GM21717 (cell line): ENCODE results near the gene LINC00237.

Source experiments
- ATAC-seq: cut with Tn5 transposase; IDR thresholded peaks from one replicate; pipeline ENCODE4 v1.9.1; 2021; ENCODE audit warnings: mild to moderate bottlenecking, moderate library complexity; ENCODE audit not compliant: unreplicated experiment

Gene LINC00237

DNA sequence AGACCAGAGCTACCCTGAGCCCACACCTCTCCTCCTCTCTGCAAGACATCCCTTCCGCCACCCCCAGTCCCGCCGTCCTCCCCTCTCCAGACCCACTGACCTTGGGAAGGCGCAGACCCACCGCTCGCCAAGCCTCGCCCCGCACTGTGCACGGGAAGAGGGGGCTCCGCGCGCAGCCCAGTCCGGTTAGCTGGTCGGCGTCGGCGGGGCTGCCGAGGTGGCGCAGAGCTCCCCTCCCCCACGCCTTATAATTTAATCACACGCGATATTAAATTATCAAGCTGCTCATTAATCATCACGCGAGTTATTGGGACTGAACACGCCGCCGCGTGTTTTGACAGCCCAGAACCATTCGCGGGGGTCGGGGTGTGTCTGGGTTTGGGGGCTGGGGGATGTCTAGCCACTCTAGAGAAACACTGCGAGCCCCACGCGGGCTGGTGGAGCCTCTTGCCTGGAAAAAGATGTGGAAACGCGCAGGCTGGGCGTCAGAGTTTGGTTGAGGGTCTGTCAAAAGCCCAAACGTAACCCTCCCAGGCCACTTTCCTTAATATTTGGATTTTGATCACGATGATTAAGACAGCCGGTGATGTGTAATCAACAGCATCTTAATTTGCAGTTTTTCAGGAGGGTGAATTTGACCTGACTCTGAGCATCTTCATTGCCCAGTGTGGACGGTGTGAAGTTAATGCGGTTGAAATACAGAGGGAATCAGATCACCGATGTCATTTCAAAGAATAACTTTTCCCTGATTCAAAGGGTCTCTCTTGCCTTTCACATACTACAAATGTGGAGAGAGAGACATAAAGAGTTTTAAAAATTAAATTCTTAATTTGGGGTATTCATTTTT lies at the start of gene LINC00237:
TSS of gene LINC00237 (minus strand) at position 188 of the 847 bp plus-strand sequence.
- ATAC-seq, result no peak

DNA sequence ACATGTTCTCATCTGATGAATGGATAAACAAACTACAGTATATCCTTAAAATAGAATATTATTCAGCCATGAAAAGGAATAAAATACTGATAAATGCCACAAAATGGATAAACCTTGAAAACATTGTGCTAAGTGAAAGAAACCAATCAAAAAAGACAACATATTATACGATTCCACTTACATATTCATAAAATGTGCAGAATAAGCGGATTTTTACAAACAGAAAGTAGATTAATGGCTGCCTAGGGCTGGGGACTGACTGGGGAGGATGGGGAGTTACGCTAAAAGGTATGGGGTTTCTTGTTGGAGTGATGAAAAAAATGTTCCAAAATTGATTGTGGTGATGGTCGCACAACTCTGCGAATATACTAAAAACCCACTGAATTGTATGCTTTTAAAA lies 49.1 kb upstream of the LINC00237 start:
- ATAC-seq, result no peak

DNA sequence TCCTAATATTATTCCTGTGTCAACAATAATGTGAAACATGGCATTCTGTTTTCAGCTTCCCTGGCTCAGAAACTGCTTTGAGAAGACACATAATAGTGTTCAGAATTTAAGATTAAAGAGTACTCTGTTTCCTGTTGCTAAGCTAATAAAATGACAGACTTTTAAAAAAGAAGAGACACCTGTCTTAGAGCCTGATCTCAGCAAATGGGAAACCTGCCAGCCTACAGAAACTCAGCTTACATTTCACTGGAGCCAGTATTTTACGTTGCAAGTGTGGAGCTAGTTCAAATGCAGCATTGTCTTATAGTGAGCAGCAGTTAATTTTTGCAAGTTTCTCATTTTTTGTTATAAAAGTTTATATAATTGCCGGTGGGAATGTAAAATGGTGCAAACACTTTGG lies 48.5 kb upstream of the LINC00237 start:
- no peak for ATAC-seq

DNA sequence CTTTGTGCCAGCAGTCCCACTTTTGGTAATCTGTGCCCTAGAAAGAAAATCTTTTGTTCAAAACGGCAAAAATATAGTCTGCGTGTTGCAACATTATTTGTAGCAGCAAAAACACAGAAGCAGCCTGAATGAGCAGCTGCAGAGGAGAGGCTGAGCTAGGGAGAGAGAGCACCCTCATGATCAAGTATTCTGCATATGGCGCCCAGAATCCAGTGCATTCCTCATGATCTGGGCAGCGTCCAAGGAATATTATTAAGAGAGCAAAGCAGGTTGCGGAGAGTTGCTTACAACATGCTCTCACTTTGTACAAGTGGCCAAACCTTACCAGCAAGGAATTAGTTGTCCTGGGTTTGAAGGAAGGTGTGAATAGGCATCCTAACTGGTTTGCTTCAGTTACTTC lies 45.6 kb upstream of the LINC00237 start:
- ATAC-seq, result no peak

DNA sequence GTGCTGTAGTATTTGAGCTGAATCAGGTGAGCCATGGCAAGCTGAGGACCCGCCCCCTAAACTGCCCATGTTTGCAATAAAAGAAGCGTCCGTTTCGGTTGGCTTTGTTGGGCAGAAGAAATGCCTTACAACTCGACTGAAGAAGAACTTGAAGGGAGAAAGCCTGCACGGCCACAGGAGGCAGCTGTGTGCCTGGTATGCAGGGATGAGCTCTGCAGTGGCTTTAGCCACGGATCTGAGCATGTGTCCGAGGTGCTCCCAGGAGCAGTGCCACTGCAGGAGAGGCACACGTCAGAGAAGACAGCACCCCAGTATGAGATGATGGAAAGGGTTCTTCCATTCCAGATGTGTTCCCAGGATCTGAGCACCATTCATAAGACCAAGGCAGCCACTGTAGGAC lies 43.2 kb upstream of the LINC00237 start:
- no peak for ATAC-seq

DNA sequence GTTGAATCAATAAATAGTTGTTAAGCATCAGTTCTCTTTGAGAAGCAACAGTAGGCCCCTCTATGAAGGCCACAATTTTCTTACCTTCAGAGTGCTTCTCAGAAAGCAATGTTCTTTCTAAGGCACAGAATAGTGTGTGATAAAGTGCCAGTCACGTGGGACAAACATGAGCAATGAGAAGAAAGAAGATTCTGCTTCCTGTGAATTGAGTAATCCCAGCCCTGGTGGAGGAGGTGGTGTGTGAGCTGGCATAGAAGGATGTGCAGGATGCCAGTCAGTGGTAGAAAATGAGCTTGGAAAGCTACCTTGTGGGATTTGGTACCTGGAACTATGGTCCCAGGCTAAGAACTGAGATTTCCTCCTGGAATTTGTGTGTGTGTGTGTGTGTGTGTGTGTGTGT lies 41.4 kb upstream of the LINC00237 start:
- ATAC-seq, result no peak

DNA sequence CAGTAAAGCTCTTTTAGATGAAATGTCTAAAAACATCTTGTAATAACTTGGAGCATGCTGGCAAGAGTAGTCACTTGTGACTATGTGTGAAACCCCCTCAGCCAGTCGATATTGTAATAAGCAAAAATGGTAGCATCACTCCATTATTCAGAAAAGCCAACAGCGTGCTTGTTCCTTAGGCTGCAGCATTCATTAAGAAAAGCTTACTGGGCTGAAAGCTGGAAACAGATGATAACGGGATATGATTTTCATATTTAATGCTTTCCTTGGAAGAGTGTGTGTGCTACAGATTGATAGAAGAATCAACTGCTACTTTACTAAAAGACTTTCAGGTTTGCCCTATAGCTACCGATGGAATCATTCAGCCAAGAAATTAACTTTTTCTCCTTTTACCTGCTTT lies 40.1 kb upstream of the LINC00237 start:
- no peak for ATAC-seq

DNA sequence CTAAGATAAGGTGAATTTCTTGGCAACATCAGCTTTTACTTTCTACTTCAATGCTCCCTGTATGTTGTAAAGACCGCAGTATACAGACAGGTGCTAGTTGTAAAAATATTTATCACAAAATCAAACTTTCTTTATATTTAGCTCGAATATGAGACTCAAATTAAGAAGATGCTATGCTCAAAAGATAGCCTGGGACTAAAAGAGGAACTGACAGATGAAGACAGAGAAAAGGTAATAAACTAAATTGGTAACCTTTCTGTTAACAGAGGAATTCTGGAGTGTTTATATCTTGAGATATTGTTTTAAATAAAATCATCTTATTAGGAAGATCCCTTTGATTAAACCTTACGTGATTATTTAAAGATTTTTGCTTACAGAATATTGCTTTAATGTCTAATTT lies 39.3 kb upstream of the LINC00237 start:
- no peak for ATAC-seq

DNA sequence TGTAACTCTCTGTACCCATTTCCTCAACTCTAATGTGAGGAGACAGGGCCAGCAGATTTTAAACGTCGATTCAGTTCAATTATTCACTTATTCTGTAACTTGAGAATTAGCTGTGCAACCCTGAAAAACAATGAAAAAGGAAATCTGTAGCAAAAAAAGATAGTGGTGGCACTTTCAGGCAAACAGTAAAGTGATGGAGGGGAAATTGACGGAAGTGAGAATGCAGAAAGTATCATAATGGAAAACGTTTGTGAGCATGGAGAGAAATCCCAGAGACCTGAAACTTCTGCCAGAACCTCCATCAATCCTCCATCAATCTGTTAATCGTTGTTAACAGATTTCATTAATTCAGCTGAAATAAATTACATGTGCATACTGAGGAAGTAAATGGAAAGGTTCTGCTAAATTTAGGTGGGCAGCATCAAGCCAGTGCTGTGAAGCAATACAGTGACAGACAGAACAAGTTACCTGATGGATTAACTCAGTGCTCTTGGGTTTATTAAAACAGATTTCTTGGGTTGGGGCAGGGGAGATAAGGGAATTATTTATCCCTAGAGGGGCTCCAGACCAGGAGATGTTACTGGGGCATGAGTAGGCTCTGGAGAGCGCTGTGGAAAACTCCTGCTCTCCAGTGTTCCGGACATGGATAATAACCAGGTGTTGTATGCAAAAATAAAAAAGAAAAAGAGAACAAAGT lies 37.2 kb upstream of the LINC00237 start:
- ATAC-seq, result no peak

DNA sequence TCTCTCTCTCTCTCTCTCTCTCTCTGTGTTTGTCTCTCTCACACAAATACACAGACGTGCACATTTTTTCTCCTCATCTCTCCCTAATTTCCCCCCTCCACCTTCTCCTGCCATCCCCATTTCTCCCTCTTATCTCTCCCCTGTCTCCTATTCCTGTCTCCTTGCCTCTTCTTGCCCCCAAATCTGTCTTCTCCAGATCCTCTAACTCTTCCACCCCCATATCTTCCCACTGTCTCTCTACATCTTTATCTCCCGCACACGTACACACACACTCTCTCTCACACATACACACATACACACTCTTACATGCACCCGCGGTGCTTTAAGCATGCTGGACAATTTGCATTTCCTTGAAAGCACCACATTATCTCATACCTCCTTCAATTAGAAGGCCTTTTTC lies 35.7 kb upstream of the LINC00237 start:
- no peak for ATAC-seq

DNA sequence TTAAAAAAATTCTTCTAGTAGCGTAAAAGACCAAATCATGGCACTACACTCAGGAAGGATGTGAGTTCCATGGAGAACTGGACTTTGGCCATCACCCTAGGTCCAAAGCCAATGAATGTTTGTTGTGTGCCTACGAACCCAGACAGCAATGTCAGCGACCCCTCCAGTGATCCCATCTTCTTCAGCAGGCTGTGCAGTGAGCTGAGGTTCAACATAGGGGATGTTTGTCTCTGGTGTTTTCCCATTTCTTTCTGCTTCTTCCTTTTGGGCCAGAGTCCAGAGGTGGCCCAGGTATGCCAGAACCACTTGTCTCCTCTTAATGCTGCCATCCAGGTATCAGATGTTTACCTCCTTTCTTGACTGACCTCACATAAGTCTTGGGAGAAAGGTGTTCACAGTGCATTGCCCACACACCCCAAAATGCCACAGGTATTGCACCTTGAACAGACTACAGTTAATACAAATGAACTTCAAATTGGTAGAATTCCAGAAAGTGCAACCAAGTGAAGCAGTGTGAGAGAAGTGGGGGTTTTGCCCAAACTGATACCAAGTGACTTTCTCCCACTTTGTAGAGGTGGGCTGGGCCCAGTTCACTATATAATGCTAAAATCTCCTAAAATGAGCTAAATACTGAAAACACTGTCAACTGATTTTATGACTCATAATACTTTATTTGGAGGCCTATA lies 33.9 kb upstream of the LINC00237 start:
- ATAC-seq, result no peak

DNA sequence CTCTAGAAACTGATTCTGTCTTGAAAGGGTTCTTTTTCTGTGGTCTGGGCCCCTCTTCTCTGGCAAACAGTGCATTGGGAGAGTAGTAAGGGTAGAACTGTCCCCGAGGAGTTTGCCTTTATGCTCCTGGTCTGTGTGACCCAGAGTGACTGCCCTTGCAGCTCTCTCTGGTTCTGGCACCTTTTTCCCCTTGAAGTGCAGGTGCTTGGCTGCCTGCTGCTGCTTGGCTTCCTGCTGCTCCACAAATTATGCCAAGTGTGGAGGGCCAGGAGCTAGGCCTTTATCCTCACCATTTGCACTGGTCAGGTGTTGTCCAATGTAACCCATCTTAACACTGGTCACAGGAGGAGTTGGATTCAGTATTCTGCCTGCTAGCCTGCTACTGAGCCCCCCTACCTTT lies 30.9 kb upstream of the LINC00237 start:
- no peak for ATAC-seq

DNA sequence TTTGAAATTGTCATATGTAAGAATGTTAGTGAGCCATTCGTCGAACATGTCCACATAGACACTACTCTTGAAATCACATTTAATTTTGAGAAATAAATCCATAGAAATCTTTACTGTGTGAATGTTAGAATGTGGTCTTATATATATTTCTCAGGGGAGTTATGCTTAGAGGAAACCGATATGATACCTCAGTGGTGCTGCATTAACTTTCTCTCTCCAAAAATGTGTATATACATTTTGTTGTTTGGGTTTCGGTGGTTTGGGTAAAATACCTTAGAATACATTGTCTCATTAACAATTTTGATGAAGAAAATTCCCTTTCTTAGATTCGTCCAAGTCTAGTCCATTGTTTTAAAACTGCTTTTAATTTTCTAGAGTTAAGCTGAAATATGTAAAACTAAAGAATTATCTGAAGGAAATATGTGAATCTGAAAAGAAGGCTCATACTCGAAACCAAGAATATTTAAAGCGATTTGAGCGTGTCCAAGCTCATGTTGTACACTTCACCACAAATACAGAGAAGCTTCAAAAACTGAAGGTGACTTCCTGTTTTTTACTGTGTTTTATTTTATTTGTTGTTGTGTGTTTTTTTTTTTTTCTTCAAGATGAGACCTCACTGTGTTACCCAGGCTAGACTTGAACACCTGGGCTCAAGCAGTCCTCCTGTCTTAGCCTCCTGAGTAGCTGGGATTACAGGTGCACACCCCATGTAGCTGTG lies 30.0 kb upstream of the LINC00237 start:
- ATAC-seq, result no peak

DNA sequence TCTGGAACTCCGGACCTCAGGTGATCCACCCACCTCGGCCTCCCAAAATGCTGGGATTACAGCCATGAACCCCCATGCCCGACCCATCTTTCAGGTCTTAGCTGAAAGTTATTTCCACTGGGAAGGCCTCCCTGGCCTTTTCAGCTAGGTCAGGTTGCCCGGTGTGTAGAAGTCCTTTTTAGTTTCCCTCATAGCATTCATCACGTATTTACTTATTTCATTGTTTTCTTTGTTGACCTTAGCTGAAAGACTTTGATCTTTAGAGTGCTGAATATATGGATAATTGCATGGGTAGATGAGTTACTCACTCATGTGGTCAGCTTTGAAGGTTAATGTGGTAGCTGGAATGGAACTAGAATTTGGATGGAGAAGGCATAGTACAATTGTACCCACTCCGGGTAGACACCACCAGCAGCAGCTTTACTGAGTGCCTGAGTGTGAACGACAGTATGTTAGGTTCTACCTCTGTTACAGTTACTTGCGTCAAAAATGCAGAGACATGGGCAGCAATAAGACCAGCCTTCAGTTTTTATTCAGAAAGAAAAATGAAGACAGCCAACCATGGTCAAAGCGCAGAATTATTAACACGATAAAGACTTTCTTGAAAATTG lies 28.8 kb upstream of the LINC00237 start:
- ATAC-seq, result no peak

DNA sequence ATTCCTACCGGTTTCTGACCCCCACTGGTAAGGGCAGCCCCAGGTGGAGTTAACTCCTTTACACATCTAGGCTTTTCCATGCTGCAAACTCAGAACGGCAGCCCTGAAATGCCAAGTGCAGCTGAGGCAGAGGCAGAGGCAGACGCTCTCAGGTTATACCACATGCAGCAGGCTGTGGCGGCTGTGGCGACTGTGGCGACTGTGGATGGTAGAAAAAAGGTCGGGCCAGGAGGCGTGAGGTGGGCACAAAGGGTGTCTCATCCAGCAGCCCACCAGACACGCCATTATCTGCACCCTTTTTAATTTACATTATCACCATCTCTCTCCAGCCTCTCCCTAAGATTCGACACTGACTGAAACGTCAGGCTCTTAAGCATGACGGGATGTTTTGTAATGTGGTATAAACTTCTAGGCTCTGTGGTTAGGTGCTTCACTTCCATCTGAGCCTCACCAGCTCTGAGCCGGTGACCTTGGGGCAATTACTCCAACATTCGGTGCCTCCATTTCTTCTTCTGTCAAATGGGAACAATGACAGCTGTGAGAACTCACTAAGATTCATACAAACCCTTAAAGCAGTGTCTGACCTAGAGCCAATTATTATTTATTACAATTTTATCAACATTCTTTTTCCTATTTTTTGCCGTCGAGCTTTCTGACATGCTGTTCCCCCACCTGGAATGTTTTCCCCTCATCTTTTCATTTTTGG lies 27.9 kb upstream of the LINC00237 start:
- no peak for ATAC-seq

DNA sequence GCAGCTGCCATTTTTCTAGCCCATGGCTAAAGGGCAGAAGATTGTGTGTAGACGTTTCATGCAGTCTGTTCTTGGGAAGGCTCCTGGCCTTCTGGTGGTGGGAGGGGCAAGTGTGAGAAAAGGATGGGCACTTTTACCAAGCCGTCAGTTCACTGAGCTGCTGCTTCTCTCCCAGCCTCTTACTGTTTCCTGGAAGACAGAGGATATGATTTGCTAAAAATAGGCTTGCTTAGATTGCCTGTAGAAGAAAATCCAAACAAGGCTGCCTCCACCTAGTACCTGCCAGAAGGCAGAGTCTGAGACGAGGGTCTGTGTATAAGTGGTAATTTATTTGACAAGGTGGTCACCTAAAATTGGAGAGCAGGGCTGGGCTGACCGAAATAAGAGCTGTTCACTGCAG lies 27.2 kb upstream of the LINC00237 start:
- ATAC-seq, result no peak

DNA sequence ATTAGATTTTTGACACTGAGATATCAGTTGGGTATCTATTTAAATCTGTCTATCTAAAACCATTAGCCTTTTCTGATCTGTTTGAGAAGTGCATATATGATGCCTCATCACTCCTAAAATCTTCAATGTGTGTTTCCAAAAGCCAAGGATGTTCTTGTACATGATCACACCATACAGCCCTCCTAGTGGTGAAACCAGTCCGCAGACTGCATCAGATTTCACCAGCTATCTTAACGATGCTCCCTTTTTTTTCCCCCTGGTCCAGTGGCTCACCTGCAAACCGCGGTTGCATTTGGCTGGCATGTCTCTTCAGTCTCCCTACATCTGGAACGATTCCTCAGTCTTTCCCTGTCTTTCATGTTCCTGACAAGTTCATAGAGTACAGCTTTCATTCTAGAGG lies 23.7 kb upstream of the LINC00237 start:
- no peak for ATAC-seq

DNA sequence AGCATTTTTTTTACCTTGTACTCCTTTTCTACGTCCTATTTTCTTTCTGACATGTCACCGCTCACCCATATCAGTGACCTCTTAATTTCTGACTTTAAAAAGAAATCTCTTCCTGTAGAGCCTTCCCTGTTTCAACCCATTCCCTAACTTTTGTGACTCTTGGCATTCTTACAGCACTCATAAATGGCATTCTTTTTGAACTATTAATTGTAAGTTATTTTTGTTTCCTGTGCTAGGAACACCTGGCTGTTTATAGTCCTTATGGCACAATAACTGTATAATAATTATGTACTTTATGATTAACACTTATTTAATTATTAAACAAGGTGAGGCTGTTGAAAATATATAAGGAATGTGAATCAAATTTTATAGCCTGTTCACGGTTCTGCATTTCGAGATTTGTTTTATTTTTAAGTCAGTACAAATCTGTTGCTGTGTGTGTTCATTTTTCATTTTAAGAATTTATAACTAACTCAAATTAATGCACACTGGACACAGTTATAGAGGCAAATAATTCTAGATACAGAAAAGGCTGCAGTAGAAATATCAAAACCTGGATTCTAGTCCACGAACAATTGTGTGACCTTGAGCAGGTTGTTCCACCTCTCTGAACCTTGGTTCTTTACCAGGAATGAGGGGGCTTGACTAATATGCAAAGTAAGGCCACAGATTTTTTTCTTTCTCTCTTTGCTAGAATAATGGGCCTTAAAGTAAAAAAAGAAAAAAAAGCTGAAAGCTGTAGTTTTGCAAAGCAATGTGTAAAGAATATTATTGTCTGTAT lies 21.2 kb upstream of the LINC00237 start:
- no peak for ATAC-seq

DNA sequence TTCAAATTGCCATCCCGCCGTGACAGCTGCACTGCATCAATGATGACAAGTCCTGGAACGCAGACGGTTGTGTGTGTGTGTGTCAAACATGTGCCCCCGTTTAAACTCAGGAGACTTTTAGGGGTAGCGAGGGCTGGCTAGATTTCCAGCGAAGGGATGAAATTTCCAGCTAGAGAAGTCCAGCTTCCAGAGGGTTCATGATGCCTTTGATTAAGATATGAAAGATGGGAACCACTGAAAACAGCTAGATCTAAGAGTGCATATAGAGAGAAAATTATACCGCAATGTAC lies 20.4 kb upstream of the LINC00237 start:
- ATAC-seq, result no peak
